K562 (cell line): ENCODE measurements around the gene DNM1. TPM values are rescaled to one million over a fixed set of nuclear protein-coding genes. Genes with fewer than 3 reads are reported as not detected.
A peak's percentile ranks its signal among the peaks of the same experiment; 100 is the strongest.

Experiments
- ATF4 ChIP-seq: fragments of 450-650 bp; formaldehyde crosslinking; IDR thresholded peaks from 2 replicates; pipeline ENCODE4 v1.4.0; 2022; ENCODE audit warnings: mild to moderate bottlenecking, moderate library complexity
- CGGBP1 ChIP-seq: fragments of 250-450 bp; sonication (Bioruptor Pico); IDR thresholded peaks from 2 replicates; pipeline ENCODE4 v1.9.0; 2021; ENCODE audit warnings: mild to moderate bottlenecking
- HDGF ChIP-seq: fragments of 450-650 bp; IDR thresholded peaks from 2 replicates; pipeline ENCODE4 v1.6.1; 2016
- NELFE ChIP-seq: IDR thresholded peaks from 2 replicates; pipeline ENCODE4 v1.6.1; 2011; ENCODE audit warnings: mild to moderate bottlenecking; ENCODE audit not compliant: insufficient read depth, insufficient read length
- RBM34 ChIP-seq: fragments of 200-400 bp; formaldehyde crosslinking; IDR thresholded peaks from 2 replicates; pipeline ENCODE4 v1.6.1; 2018; ENCODE audit warnings: low read length, borderline replicate concordance; ENCODE audit not compliant: insufficient read depth
- RUNX1 ChIP-seq: sonication (generic); IDR thresholded peaks from 2 replicates; pipeline ENCODE4 v1.6.1; 2016; ENCODE audit warnings: antibody characterized with exemption, low read depth
- SIRT6 ChIP-seq: IDR thresholded peaks from one replicate; pipeline ENCODE4 v1.6.1; 2012; ENCODE audit warnings: low read depth, mild to moderate bottlenecking, control low read depth, inconsistent platforms, low read length, moderate library complexity
- TCF7 ChIP-seq: sonication (generic); IDR thresholded peaks from 2 replicates; pipeline ENCODE4 v1.6.1; 2016; ENCODE audit warnings: antibody characterized with exemption, borderline replicate concordance
- WHSC1 ChIP-seq: IDR thresholded peaks from one replicate; pipeline ENCODE4 v1.6.1; 2012; ENCODE audit warnings: low read length, control low read depth, inconsistent platforms
- ZNF449 ChIP-seq: fragments of 250-450 bp; sonication (Bioruptor Pico); IDR thresholded peaks from 2 replicates; pipeline ENCODE4 v1.8.0; 2022; ENCODE audit warnings: moderate library complexity, mild to moderate bottlenecking, inconsistent platforms
- ZNF75A ChIP-seq: fragments of 450-650 bp; formaldehyde crosslinking; IDR thresholded peaks from 2 replicates; pipeline ENCODE4 v1.4.0; 2020; ENCODE audit warnings: mild to moderate bottlenecking
- ZNF778 ChIP-seq: fragments of 450-650 bp; formaldehyde crosslinking; IDR thresholded peaks from 2 replicates; pipeline ENCODE4 v1.4.0; 2020; ENCODE audit warnings: mild to moderate bottlenecking, moderate library complexity
- polyA plus RNA-seq, 8 experiments: library from polyadenylated mRNA; depleted of rRNA in 4 of 8; stranded (reverse) in 5 of 8; unstranded in 3 of 8; fragments of >200 nt; fragmentation: Nextera tagmentation in 2 of 8; fragmentation: Illumina TruSeq in 1 of 8; extraction: Ambion mirVana in 2 of 8; extraction: Trizol in 1 of 8; gene quantifications; 2 replicates each; pipeline versions ENCODE4 v1.2.1 to v1.2.3, GENCODE V29; 2011 to 2014; ENCODE audit warnings: inconsistent platforms in 1 of 8, missing spikeins in 1 of 8
- total RNA-seq, 7 experiments: library from RNA; depleted of rRNA in 6 of 7; stranded (reverse); fragments of >200 nt in 6 of 7; fragmentation: Illumina TruSeq in 2 of 7; extraction: Trizol in 2 of 7; gene quantifications; 2 replicates each; pipeline versions ENCODE4 v1.2.1 to v1.2.3, GENCODE V29; 2011 to 2021; ENCODE audit warnings: low replicate concordance in 1 of 7
- TF ChIP-seq, protein P1 (sequence below): fragments of 150-350 bp; IDR thresholded peaks from 2 replicates; pipeline ENCODE4 v1.6.1; 2014; ENCODE audit warnings: low read depth, mild to moderate bottlenecking, low read length, borderline replicate concordance
- TF ChIP-seq, protein P2 (sequence below): IDR thresholded peaks from 2 replicates; pipeline ENCODE4 v1.6.1; 2011; ENCODE audit warnings: borderline replicate concordance, low read depth, mild to moderate bottlenecking, moderate library complexity, low read length; ENCODE audit not compliant: insufficient read depth, poor library complexity, severe bottlenecking
- TF ChIP-seq, protein P3 (sequence below), 2 experiments: fragments of 450-650 bp in 1 of 2; IDR thresholded peaks; 2 replicates each; pipeline ENCODE4 v1.6.1; 2011 to 2017; ENCODE audit warnings: low read depth in 2 of 2, antibody characterized with exemption in 1 of 2, borderline replicate concordance in 1 of 2, low read length in 1 of 2, mild to moderate bottlenecking in 1 of 2, mixed read lengths in 1 of 2; ENCODE audit not compliant: control insufficient read depth in 1 of 2

The DNM1 gene
- total and polyA plus RNA-seq, 9 of the 15 experiments (the other 6 are each of a cell fraction or from before 2014, with no cell fraction given) = 0.39 to 23.1 (median 9.1) TPM

DNA sequence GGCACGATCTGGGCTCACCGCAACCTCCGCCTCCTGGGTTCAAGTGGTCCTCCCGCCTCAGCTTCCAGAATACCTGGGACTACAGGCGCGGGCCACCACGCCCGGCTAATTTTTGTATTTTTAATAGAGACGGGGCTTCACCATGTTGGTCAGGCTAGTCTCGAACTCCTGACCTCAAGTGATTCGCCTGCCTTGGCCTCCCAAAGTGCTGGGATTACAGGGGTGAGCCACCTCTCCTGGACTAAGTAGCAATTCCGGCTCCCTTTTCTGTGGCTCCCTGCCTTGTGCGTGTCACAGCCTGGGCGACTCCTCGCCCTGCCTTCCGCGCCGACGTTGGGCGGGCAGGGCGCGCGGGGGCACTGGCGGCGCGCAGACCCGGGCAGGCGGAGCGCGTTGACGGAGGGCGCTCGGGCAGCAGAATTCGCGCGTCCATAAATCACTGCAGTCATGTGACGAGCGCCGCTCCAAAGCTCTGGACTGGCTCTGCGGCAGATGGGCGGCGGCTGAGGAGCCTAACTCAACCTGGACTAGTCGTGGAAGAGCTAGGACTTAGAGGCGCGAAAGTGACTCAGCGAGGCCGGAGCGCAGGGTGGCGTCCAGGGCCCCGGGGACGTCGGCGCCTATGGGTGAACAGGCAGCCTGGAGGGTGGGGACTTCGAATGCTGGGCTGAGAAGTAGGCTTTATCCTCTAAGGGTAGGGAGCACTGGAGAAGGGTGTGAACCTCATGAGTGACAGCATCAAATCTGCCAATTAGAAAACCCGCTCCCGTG lies 10.4 kb upstream of the DNM1 start (continued):
- TF ChIP-seq, protein P1, sequence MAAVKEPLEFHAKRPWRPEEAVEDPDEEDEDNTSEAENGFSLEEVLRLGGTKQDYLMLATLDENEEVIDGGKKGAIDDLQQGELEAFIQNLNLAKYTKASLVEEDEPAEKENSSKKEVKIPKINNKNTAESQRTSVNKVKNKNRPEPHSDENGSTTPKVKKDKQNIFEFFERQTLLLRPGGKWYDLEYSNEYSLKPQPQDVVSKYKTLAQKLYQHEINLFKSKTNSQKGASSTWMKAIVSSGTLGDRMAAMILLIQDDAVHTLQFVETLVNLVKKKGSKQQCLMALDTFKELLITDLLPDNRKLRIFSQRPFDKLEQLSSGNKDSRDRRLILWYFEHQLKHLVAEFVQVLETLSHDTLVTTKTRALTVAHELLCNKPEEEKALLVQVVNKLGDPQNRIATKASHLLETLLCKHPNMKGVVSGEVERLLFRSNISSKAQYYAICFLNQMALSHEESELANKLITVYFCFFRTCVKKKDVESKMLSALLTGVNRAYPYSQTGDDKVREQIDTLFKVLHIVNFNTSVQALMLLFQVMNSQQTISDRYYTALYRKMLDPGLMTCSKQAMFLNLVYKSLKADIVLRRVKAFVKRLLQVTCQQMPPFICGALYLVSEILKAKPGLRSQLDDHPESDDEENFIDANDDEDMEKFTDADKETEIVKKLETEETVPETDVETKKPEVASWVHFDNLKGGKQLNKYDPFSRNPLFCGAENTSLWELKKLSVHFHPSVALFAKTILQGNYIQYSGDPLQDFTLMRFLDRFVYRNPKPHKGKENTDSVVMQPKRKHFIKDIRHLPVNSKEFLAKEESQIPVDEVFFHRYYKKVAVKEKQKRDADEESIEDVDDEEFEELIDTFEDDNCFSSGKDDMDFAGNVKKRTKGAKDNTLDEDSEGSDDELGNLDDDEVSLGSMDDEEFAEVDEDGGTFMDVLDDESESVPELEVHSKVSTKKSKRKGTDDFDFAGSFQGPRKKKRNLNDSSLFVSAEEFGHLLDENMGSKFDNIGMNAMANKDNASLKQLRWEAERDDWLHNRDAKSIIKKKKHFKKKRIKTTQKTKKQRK = no peak
- TF ChIP-seq ZNF778 (CRISPR knock-in tag) (no peak), ZNF75A (CRISPR knock-in tag) (no peak), ZNF449 (CRISPR knock-in tag) (0 out of 2 replicates have a peak, but pooled peaks have one; percentile 61), SIRT6 (no peak), RUNX1 (no peak), HDGF (no peak), TCF7 (no peak), ATF4 (CRISPR knock-in tag) (no peak), WHSC1 (no peak), RBM34 (no peak), CGGBP1 (CRISPR knock-in tag) (no peak), NELFE (no peak)
- TF ChIP-seq, protein P2, sequence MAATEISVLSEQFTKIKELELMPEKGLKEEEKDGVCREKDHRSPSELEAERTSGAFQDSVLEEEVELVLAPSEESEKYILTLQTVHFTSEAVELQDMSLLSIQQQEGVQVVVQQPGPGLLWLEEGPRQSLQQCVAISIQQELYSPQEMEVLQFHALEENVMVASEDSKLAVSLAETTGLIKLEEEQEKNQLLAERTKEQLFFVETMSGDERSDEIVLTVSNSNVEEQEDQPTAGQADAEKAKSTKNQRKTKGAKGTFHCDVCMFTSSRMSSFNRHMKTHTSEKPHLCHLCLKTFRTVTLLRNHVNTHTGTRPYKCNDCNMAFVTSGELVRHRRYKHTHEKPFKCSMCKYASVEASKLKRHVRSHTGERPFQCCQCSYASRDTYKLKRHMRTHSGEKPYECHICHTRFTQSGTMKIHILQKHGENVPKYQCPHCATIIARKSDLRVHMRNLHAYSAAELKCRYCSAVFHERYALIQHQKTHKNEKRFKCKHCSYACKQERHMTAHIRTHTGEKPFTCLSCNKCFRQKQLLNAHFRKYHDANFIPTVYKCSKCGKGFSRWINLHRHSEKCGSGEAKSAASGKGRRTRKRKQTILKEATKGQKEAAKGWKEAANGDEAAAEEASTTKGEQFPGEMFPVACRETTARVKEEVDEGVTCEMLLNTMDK = peak; percentile 13
- TF ChIP-seq, protein P3, sequence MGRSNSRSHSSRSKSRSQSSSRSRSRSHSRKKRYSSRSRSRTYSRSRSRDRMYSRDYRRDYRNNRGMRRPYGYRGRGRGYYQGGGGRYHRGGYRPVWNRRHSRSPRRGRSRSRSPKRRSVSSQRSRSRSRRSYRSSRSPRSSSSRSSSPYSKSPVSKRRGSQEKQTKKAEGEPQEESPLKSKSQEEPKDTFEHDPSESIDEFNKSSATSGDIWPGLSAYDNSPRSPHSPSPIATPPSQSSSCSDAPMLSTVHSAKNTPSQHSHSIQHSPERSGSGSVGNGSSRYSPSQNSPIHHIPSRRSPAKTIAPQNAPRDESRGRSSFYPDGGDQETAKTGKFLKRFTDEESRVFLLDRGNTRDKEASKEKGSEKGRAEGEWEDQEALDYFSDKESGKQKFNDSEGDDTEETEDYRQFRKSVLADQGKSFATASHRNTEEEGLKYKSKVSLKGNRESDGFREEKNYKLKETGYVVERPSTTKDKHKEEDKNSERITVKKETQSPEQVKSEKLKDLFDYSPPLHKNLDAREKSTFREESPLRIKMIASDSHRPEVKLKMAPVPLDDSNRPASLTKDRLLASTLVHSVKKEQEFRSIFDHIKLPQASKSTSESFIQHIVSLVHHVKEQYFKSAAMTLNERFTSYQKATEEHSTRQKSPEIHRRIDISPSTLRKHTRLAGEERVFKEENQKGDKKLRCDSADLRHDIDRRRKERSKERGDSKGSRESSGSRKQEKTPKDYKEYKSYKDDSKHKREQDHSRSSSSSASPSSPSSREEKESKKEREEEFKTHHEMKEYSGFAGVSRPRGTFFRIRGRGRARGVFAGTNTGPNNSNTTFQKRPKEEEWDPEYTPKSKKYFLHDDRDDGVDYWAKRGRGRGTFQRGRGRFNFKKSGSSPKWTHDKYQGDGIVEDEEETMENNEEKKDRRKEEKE (IDR thresholded peaks at IDR 0.05; ENCODE audit: borderline replicate concordance in 1 of 2, control insufficient read depth in 1 of 2, low read depth in 2 of 2, low read length in 1 of 2) = no peak
